Mesenchymal stem cell (in vitro differentiated cells and primary cell): ENCODE data around the gene PRICKLE2.

Source experiments
- DNase-seq: peaks from one replicate; pipeline ENCODE4 v3.0.0-alpha.2; 2013
- H2AFZ ChIP-seq: one replicate; pipeline ENCODE4 v1.6.1; 2013; ENCODE audit warnings: low read depth, mild to moderate bottlenecking, control low read depth, inconsistent platforms, low read length, moderate library complexity
- H2AK5ac ChIP-seq: 2 replicates; pipeline ENCODE4 v1.6.1; 2013; ENCODE audit warnings: low read length, moderate library complexity, mild to moderate bottlenecking, inconsistent platforms; ENCODE audit not compliant: severe bottlenecking
- H2BK120ac ChIP-seq: one replicate; pipeline ENCODE4 v1.6.1; 2013; ENCODE audit warnings: low read depth, mild to moderate bottlenecking, inconsistent platforms, low read length, moderate library complexity
- H2BK12ac ChIP-seq, 2 experiments: one replicate each; pipeline ENCODE4 v1.6.1; 2013; ENCODE audit warnings: inconsistent platforms in 2 of 2, low read length in 2 of 2, mild to moderate bottlenecking in 2 of 2, moderate library complexity in 2 of 2, control low read depth in 1 of 2
- H2BK15ac ChIP-seq: one replicate; pipeline ENCODE4 v1.6.1; 2013; ENCODE audit warnings: mild to moderate bottlenecking, low read depth, inconsistent platforms; ENCODE audit not compliant: poor library complexity, severe bottlenecking
- H2BK5ac ChIP-seq: 2 replicates; pipeline ENCODE4 v1.6.1; 2013; ENCODE audit warnings: low read depth, mild to moderate bottlenecking, low read length, control low read depth, inconsistent platforms; ENCODE audit not compliant: poor library complexity, severe bottlenecking
- H3K14ac ChIP-seq, 2 experiments: one replicate each; pipeline ENCODE4 v1.6.1; 2013; ENCODE audit warnings: inconsistent platforms in 2 of 2, low read length in 2 of 2, control low read depth in 1 of 2, mild to moderate bottlenecking in 1 of 2, moderate library complexity in 1 of 2
- H3K18ac ChIP-seq, 2 experiments: one replicate each; pipeline ENCODE4 v1.6.1; 2013; ENCODE audit warnings: inconsistent platforms in 2 of 2, low read length in 2 of 2, control low read depth in 1 of 2, low read depth in 1 of 2, mild to moderate bottlenecking in 1 of 2
- H3K23ac ChIP-seq, 2 experiments: one replicate each; pipeline ENCODE4 v1.6.1; 2013; ENCODE audit warnings: inconsistent platforms in 2 of 2, low read length in 2 of 2, mild to moderate bottlenecking in 2 of 2, moderate library complexity in 2 of 2, control low read depth in 1 of 2
- H3K27ac ChIP-seq: 2 replicates; pipeline ENCODE4 v1.5.1; 2013; ENCODE audit warnings: mild to moderate bottlenecking, moderate library complexity, low read length, control low read depth, inconsistent platforms; ENCODE audit not compliant: poor library complexity, severe bottlenecking
- H3K27me3 ChIP-seq, 2 experiments: 2 replicates each; pipeline versions ENCODE4 v1.6.1 to v1.7.0; 2013; ENCODE audit warnings: low read length in 2 of 2, mild to moderate bottlenecking in 2 of 2, moderate library complexity in 2 of 2, control low read depth in 1 of 2, inconsistent platforms in 1 of 2; ENCODE audit not compliant: control insufficient read depth in 1 of 2, insufficient read depth in 1 of 2
- H3K36me3 ChIP-seq, 2 experiments: 2 replicates each; pipeline versions ENCODE4 v1.6.1 to v1.7.0; 2013; ENCODE audit warnings: low read length in 2 of 2, control low read depth in 1 of 2, inconsistent platforms in 1 of 2, low read depth in 1 of 2, mild to moderate bottlenecking in 1 of 2; ENCODE audit not compliant: insufficient read depth in 2 of 2, control insufficient read depth in 1 of 2
- H3K4ac ChIP-seq, 2 experiments: one replicate each; pipeline ENCODE4 v1.6.1; 2013; ENCODE audit warnings: inconsistent platforms in 2 of 2, low read length in 2 of 2, mild to moderate bottlenecking in 2 of 2, moderate library complexity in 2 of 2, control low read depth in 1 of 2, low read depth in 1 of 2
- H3K4me1 ChIP-seq: 2 replicates; pipeline ENCODE4 v1.6.1; 2013; ENCODE audit warnings: low read depth, low read length, control low read depth; ENCODE audit not compliant: control insufficient read depth, insufficient read depth
- H3K4me2 ChIP-seq: 2 replicates; pipeline ENCODE4 v1.6.1; 2013; ENCODE audit warnings: low read length, mild to moderate bottlenecking, inconsistent platforms; ENCODE audit not compliant: poor library complexity, severe bottlenecking
- H3K4me3 ChIP-seq, 2 experiments: 2 replicates each; pipeline versions ENCODE4 v1.5.1 to v1.7.0; 2013; ENCODE audit warnings: low read length in 2 of 2, mild to moderate bottlenecking in 2 of 2, control low read depth in 1 of 2, low read depth in 1 of 2; ENCODE audit not compliant: insufficient read depth in 1 of 2
- H3K79me1 ChIP-seq: replicated peaks from 2 replicates; pipeline ENCODE4 v1.6.1; 2013; ENCODE audit warnings: mild to moderate bottlenecking, control low read depth, low read length, inconsistent platforms; ENCODE audit not compliant: poor library complexity, severe bottlenecking
- H3K9ac ChIP-seq: 2 replicates; pipeline ENCODE4 v1.7.0; 2013; ENCODE audit warnings: mild to moderate bottlenecking, low read length, moderate library complexity
- H3K9me3 ChIP-seq: 2 replicates; pipeline ENCODE4 v1.7.0; 2013; ENCODE audit warnings: mild to moderate bottlenecking, low read length; ENCODE audit not compliant: control insufficient read depth
- H4K8ac ChIP-seq: one replicate; pipeline ENCODE4 v1.6.1; 2013; ENCODE audit warnings: inconsistent platforms, mild to moderate bottlenecking, low read length, moderate library complexity
- H4K91ac ChIP-seq: one replicate; pipeline ENCODE4 v1.6.1; 2013; ENCODE audit warnings: mild to moderate bottlenecking, low read length, inconsistent platforms
- WGBS: methylation state at CpG from one replicate; pipeline ENCODE4 v1.1.7; 2013; ENCODE audit warnings: mixed read lengths; 5-methylcytosine and 5-hydroxymethylcytosine counted together

Gene PRICKLE2

DNA sequence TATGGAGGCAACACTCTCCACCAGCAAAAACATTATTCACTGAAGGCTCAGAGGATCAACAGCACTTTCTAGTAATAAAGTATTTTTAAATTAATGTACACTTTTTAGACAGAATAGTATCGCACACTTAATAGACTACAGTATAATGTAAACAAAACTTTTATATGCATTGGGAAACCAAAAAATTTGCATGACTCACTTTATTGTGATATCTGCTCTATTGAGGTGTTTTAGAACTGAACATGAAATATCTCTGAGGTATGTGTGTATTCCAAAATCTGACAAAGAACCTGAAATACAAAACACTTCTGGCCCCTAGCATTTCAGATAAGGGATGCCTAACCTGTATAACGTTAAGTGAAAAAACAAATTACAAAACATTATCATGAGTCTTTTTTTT lies 99.7 kb downstream of the PRICKLE2 start:
- H2BK15ac ChIP-seq = no peak overlapping the region
- no peak overlapping the region for H2AFZ ChIP-seq
- no peak overlapping the region for H2AK5ac ChIP-seq
- H3K4me1 ChIP-seq = peaks cover 7% of the 10 kb centered on the region
- no peak overlapping the region for H3K4me3 ChIP-seq
- no peak overlapping the region for H3K27ac ChIP-seq
- no peak overlapping the region for H2BK120ac ChIP-seq
- H3K9me3 ChIP-seq = peaks cover 6% of the 10 kb centered on the region
- no peak overlapping the region for H3K23ac ChIP-seq
- no peak overlapping the region for H3K4me2 ChIP-seq
- no CpG with 5 or more reads among the region's 2 CpGs for WGBS
- H2BK5ac ChIP-seq = no peak overlapping the region
- H4K8ac ChIP-seq = no peak overlapping the region
- H3K18ac ChIP-seq = no peak overlapping the region
- DNase-seq = no peak
- H3K79me1 ChIP-seq = peaks cover 34% of the 10 kb centered on the region
- no peak overlapping the region for H3K9ac ChIP-seq
- peaks cover 34 to 70% of the 10 kb centered on the region in 2 experiments for H3K36me3 ChIP-seq
- no peak overlapping the region for H4K91ac ChIP-seq
- H3K27me3 ChIP-seq = no peaks in the 10 kb centered on the region
- no peak overlapping the region for H3K4ac ChIP-seq
- no peak overlapping the region for H3K14ac ChIP-seq
- no peak overlapping the region for H2BK12ac ChIP-seq

DNA sequence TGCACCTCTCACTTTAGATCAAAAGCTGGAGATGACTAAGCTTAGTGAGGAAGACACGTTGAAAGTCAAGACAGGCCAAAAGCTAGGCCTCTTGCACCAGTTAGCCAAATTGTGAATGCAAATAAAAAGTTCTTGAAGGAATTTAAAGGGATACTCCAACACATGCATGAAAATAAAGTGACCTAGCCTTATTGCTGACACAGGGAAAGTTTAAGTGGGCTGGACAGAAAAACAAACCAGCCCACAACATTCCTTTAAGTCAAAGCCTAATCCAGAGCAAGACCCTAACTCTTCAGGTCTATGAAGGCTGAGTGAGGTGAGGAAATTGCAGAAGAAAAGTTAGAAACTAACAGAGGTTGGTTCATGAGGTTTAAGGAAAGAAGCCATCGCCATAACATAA lies 101.3 kb downstream of the PRICKLE2 start:
- no peak overlapping the region for H4K91ac ChIP-seq
- no peak overlapping the region for H3K27ac ChIP-seq
- H4K8ac ChIP-seq = no peak overlapping the region
- no peak overlapping the region for H3K4me3 ChIP-seq
- 96% methylated on average over 2 of the region's 2 CpGs for WGBS
- H2BK12ac ChIP-seq = no peak overlapping the region
- peaks cover 6% of the 10 kb centered on the region for H3K4me1 ChIP-seq
- H3K79me1 ChIP-seq = peaks cover 34% of the 10 kb centered on the region
- H3K4ac ChIP-seq = no peak overlapping the region
- no peak overlapping the region for H2BK5ac ChIP-seq
- H3K14ac ChIP-seq = no peak overlapping the region
- DNase-seq = no peak
- H2AFZ ChIP-seq = no peak overlapping the region
- H3K36me3 ChIP-seq = peaks cover 34 to 72% of the 10 kb centered on the region in 2 experiments
- H3K9ac ChIP-seq = no peak overlapping the region
- no peaks in the 10 kb centered on the region for H3K27me3 ChIP-seq
- no peak overlapping the region for H2BK120ac ChIP-seq
- no peak overlapping the region for H3K4me2 ChIP-seq
- H2AK5ac ChIP-seq = no peak overlapping the region
- H2BK15ac ChIP-seq = no peak overlapping the region
- no peak overlapping the region for H3K18ac ChIP-seq
- H3K9me3 ChIP-seq = peaks cover 6% of the 10 kb centered on the region
- H3K23ac ChIP-seq = no peak overlapping the region

DNA sequence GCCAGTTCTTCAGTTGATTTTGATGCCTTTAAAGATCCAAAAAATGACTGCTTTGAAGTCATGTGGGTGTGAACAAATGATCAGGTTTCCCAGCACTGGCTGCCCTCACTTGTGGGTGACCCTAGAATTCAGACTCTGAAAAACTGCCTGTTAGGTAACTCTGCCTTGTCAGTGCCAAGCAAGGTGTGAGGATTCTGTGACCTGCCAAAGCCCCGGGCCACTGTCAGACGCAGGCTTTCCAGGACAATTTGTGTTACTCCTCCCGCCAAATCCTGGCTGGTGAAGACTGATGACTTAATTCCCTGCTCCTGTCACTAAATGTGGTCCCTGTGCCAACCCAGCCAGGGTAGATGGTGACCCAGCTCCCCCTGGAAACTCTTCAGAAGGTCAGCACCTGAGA lies 102.8 kb downstream of the PRICKLE2 start:
- H3K4ac ChIP-seq = no peak overlapping the region
- no peak overlapping the region for H2BK15ac ChIP-seq

DNA sequence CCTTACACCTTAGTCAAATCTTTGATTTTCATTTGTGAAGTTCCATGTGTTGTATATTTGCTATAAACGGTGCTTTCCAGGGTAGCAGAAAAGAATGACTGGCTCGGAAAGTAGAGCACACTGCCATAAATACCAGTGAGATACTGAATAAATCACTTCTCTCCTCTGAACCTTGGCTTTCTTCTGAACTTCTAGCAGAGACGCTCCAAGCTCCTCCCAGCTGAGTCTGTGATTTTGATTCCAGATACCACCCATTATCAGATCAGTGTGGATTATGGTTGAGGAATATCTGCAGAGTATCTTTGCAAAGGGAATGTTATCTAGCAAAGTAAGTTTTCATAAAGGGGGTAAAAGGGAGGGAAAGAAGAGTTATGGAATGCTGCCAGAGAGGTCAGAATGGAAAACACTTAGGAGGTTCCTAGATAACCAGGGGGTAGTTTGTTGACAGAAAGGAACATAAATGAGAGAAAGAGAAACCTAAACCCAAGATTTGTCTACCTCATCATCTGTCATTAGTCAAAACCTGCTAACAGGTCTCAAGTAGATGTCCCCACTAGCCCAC lies 103.4 kb downstream of the PRICKLE2 start:
- peaks cover 6% of the 10 kb centered on the region for H3K9me3 ChIP-seq
- H3K79me1 ChIP-seq = peaks cover 20% of the 10 kb centered on the region
- WGBS = 60% methylated on average over 3 of the region's 3 CpGs
- no peaks in the 10 kb centered on the region for H3K27me3 ChIP-seq
- no peak overlapping the region for H2AFZ ChIP-seq
- H3K18ac ChIP-seq = no peak overlapping the region
- H3K4me1 ChIP-seq = no peaks in the 10 kb centered on the region
- no peak overlapping the region for H4K91ac ChIP-seq
- H2BK15ac ChIP-seq = no peak overlapping the region
- H3K4me3 ChIP-seq = no peak overlapping the region
- no peak overlapping the region for H3K23ac ChIP-seq
- peaks cover 20 to 62% of the 10 kb centered on the region in 2 experiments for H3K36me3 ChIP-seq
- no peak overlapping the region for H3K27ac ChIP-seq
- no peak overlapping the region for H3K14ac ChIP-seq
- DNase-seq = no peak
- H2BK120ac ChIP-seq = no peak overlapping the region
- H3K9ac ChIP-seq = no peak overlapping the region
- H2BK12ac ChIP-seq = no peak overlapping the region
- no peak overlapping the region for H3K4ac ChIP-seq
- no peak overlapping the region for H3K4me2 ChIP-seq
- no peak overlapping the region for H4K8ac ChIP-seq
- H2BK5ac ChIP-seq = no peak overlapping the region
- H2AK5ac ChIP-seq = no peak overlapping the region

More for the DNA sequence above, 102.8 kb downstream of the PRICKLE2 start:
- H3K79me1 ChIP-seq = peaks cover 25% of the 10 kb centered on the region
- H4K91ac ChIP-seq = no peak overlapping the region
- H2BK5ac ChIP-seq = no peak overlapping the region
- no peak overlapping the region for H2AFZ ChIP-seq
- H3K36me3 ChIP-seq = peaks cover 24 to 68% of the 10 kb centered on the region in 2 experiments
- no peak overlapping the region for H2BK12ac ChIP-seq
- H3K18ac ChIP-seq = no peak overlapping the region
- no peaks in the 10 kb centered on the region for H3K27me3 ChIP-seq
- H3K14ac ChIP-seq = no peak overlapping the region
- no peak overlapping the region for H3K4me3 ChIP-seq
- no peak overlapping the region for H2AK5ac ChIP-seq
- H2BK120ac ChIP-seq = no peak overlapping the region
- H3K4me2 ChIP-seq = no peak overlapping the region
- no peak overlapping the region for H3K9ac ChIP-seq
- WGBS = 96% methylated on average over 3 of the region's 3 CpGs
- no peak for DNase-seq
- peaks cover under 1% of the 10 kb centered on the region for H3K4me1 ChIP-seq
- H3K9me3 ChIP-seq = peaks cover 6% of the 10 kb centered on the region
- no peak overlapping the region for H3K27ac ChIP-seq
- H4K8ac ChIP-seq = no peak overlapping the region
- no peak overlapping the region for H3K23ac ChIP-seq
